GM18868 (cell line): ENCODE measurements around the gene CDC42BPA.
"Not testable (repeated sequence)": the region's sequence is repeated elsewhere in the genome, so short reads cannot be mapped to it uniquely, and the experiment has no call there.

Experiments
- ATAC-seq: cut with Tn5 transposase; IDR thresholded peaks from one replicate; pipeline ENCODE4 v1.9.1; 2021; ENCODE audit warnings: mild to moderate bottlenecking, moderate library complexity; ENCODE audit not compliant: unreplicated experiment

Gene CDC42BPA

GRCh38 chr1:227336136-227336535, 17.8 kb upstream of the CDC42BPA start:
- not testable (repeated sequence) for ATAC-seq

- no peak for ATAC-seq
These were observed 17.1 kb upstream of the CDC42BPA start for GRCh38 chr1:227335242-227336020.

GRCh38 chr1:227333423-227333822, 15.1 kb upstream of the CDC42BPA start:
- no peak for ATAC-seq

- no peak for ATAC-seq
These were observed 12.2 kb upstream of the CDC42BPA start for GRCh38 chr1:227330279-227331076.

- ATAC-seq, result no peak
These were observed 10.2 kb upstream of the CDC42BPA start for GRCh38 chr1:227328405-227329019.

GRCh38 chr1:227325156-227325555, 6.9 kb upstream of the CDC42BPA start:
- no peak for ATAC-seq

- ATAC-seq, result no peak
These were observed 5.6 kb upstream of the CDC42BPA start for GRCh38 chr1:227323967-227324268.

GRCh38 chr1:227323171-227323966, 5.1 kb upstream of the CDC42BPA start:
- no peak for ATAC-seq

- ATAC-seq, result no peak
These were observed 4.1 kb upstream of the CDC42BPA start for GRCh38 chr1:227322376-227322775.

- ATAC-seq, result no peak
These were observed 2.7 kb upstream of the CDC42BPA start for GRCh38 chr1:227321035-227321434.

- ATAC-seq, result no peak
These were observed 2.2 kb upstream of the CDC42BPA start for GRCh38 chr1:227320476-227320875.

- ATAC-seq, result no peak
These were observed 738 bp upstream of the CDC42BPA start for GRCh38 chr1:227318853-227319607.

GRCh38 chr1:227317523-227318015, 723 bp downstream of the CDC42BPA start:
- ATAC-seq, result no peak

GRCh38 chr1:227317011-227317451, 1.3 kb downstream of the CDC42BPA start:
- no peak for ATAC-seq

GRCh38 chr1:227316456-227316855, 1.8 kb downstream of the CDC42BPA start:
- no peak for ATAC-seq

GRCh38 chr1:227315629-227316346, 2.5 kb downstream of the CDC42BPA start:
- no peak for ATAC-seq

GRCh38 chr1:227314014-227314848, 4.1 kb downstream of the CDC42BPA start:
- no peak for ATAC-seq

GRCh38 chr1:227312361-227313025, 5.8 kb downstream of the CDC42BPA start:
- no peak for ATAC-seq
